K562 treated with DMSO at 1 percent for 4 hours (cell line): Measurements from ENCODE around the gene ORMDL1. TPM values are rescaled to one million over a fixed set of nuclear protein-coding genes. Genes with fewer than 3 reads are reported as not detected.

Experiments used
- total RNA-seq: library from RNA; unstranded; fragments of 300-600 nt; gene quantifications from 2 replicates; pipeline ENCODE4 v1.2.3, GENCODE V29; 2022; ENCODE audit not compliant: insufficient read depth

ORMDL1 gene, protein sequence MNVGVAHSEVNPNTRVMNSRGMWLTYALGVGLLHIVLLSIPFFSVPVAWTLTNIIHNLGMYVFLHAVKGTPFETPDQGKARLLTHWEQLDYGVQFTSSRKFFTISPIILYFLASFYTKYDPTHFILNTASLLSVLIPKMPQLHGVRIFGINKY
- 19.5 and 29.6 TPM in 2 replicates for total RNA-seq

DNA sequence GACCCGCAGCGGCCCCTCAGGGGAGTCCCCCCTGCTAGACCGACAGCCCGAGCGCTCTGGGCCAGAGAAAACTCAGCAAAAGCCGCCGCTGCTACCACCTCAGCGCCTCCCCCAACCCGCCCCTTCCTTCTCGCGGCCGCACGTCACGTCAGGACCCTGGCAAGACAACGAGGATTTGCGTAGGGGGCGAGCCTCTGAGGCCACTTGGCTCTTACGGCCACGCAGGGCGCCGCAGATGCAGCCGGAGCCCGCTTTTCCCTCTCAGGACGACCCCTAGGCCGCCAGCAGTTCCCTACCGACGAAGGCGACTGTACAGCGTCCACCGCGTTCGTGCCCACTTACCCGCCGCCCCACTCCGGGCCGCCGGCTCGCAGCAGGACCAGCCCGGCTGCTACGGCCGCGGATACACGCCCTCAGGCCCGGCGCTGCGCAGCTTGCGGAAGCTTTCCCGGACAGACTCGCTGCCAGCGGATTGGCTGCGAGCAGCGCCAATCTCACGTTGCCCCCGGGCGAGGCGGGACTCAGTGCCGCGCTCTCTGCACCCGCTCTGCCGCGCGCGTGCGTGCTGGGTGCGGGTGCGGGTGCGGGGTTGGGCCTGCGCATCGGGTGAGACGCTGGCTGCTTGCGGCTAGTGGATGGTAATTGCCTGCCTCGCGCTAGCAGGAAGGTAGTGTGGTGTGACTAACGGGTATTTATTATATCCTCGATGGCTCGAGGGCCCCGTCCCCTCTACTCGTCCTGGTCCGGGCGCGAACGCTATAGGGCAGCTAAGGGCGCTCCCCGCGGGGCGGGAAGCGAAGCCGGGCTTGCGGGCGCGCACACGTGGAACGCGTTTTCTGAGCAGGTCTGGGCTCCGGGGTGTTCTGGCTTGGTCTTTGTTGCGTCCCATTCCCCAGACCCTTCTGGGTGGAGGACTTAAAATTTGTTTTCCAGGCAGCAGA lies at the start of gene ORMDL1, which contains the start of gene PMS1:
Gene ORMDL1, minus strand, starts transcription at position 413 of the 941 bp plus-strand sequence. CDS start 1,744 bp downstream, outside the sequence.
Gene PMS1, plus strand, starts transcription at position 524 of the 941 bp plus-strand sequence. CDS start 7,360 bp downstream, outside the sequence.

DNA sequence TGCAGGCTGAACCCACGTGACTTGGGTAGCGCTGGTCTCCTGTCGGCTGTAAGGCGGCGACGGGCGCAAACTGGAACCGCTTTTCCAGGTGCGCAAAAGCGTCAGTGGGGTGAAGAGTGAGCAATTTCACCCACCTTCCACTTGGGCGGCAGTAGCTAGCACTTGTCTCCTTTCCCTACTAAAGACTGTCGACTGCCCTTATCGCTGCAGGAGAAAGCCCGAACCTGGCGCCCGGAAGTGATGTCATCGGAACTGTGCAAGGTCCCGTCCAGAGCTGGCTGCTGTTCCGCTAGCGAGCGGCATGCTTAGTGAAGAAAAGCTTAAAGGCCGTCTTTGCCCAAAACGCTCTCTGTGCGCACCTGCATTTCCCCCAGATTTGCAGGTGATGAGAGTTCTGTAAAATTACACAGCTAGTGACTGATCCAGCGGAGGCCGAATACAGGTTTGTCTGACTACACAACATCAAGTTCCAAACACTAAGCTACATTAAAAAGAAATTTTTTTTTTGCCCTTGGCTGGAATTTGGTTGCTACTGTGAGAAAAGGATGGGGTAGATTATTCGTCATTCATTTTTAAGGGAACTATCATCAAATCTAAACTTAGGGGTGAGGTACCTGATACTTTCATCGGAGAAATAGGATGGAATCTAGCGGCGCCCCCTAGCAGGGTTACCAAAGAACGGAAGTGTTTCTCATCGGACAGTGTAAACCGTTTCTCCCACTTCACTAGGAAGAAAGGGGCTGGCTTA lies 21.4 kb downstream of the ORMDL1 start, which contains the start of gene OSGEPL1:
Gene OSGEPL1, minus strand, starts transcription at position 242 of the 748 bp plus-strand sequence. CDS start 1,152 bp downstream, outside the sequence.

Other genes starting within 250 kb of the ORMDL1 start
- gene SLC40A1, start 203.6 kb downstream of the ORMDL1 start, total RNA-seq = 12.0 and 14.8 TPM in 2 replicates
- gene ASNSD1, start 122.9 kb downstream of the ORMDL1 start, total RNA-seq = 14.6 and 18.0 TPM in 2 replicates
- 0.92 TPM in 1 of 2 replicates, not detected in the other for gene ANKAR, start 109.7 kb downstream of the ORMDL1 start, total RNA-seq
- 4.0 and 4.1 TPM in 2 replicates for gene OSGEPL1, start 21.5 kb downstream of the ORMDL1 start, total RNA-seq
- 4.7 and 5.7 TPM in 2 replicates for gene PMS1, start 111 bp upstream of the ORMDL1 start, total RNA-seq